Measurements from ENCODE around the gene OBSCN. TPM values are rescaled to one million over a fixed set of nuclear protein-coding genes. Genes with fewer than 3 reads are reported as not detected.

The OBSCN gene
- total RNA-seq, 1 donor from 2014 or later: 17.5 TPM

DNA sequence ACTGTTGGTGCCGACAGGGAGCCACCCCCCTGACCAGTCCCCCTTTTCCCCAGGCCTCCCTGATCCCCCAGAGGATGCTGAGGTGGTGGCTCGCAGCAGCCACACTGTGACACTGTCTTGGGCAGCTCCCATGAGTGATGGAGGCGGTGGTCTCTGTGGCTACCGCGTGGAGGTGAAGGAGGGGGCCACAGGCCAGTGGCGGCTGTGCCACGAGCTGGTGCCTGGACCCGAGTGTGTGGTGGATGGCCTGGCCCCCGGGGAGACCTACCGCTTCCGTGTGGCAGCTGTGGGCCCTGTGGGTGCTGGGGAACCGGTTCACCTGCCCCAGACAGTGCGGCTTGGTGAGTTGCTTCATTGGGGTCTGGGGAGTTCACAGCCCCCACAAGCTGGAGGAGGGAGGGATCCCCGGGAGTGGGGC, 109.6 kb downstream of the OBSCN start:
- DNase-seq (ENCODE audit: low read depth) (no peak), FAIRE-seq (no peak)
- Mint-ChIP-seq H3K4me1 (ENCODE audit: low read depth, unreplicated experiment) (peaks cover 5% of the 10 kb centered on the region), H3K27ac (ENCODE audit: unreplicated experiment) (no peak overlapping the region), H3K36me3 (ENCODE audit: low read depth, unreplicated experiment) (peaks cover 4% of the 10 kb centered on the region), H3K9me3 (ENCODE audit: unreplicated experiment) (peaks cover 5% of the 10 kb centered on the region), H3K4me3 (ENCODE audit: unreplicated experiment) (no peak overlapping the region), H3K27me3 (ENCODE audit: low read depth, unreplicated experiment) (peaks cover 3% of the 10 kb centered on the region)
- Histone ChIP-seq H3K36me3 (ENCODE audit: insufficient read depth, low read length) (no peaks in the 10 kb centered on the region), H3K79me2 (ENCODE audit: insufficient read depth, low read length) (no peaks in the 10 kb centered on the region), H3K27ac (ENCODE audit: low read depth, low read length) (no peak overlapping the region), H2AFZ (ENCODE audit: low read depth, low read length) (no peak overlapping the region), H3K4me1 (ENCODE audit: insufficient read depth, low read length) (no peaks in the 10 kb centered on the region), H4K20me1 (ENCODE audit: insufficient read depth, low read length) (no peaks in the 10 kb centered on the region), H3K4me3 (ENCODE audit: insufficient read depth, low read depth, low read length) (no peak overlapping the region), H3K9me3 (ENCODE audit: insufficient read depth, low read depth, low read length) (peaks cover 8% of the 10 kb centered on the region), H3K9ac (ENCODE audit: low read length) (no peak overlapping the region), H3K27me3 (ENCODE audit: insufficient read depth, low read length) (no peaks in the 10 kb centered on the region), H3K4me2 (ENCODE audit: low read length) (no peak overlapping the region)
- TF ChIP-seq, protein P1, sequence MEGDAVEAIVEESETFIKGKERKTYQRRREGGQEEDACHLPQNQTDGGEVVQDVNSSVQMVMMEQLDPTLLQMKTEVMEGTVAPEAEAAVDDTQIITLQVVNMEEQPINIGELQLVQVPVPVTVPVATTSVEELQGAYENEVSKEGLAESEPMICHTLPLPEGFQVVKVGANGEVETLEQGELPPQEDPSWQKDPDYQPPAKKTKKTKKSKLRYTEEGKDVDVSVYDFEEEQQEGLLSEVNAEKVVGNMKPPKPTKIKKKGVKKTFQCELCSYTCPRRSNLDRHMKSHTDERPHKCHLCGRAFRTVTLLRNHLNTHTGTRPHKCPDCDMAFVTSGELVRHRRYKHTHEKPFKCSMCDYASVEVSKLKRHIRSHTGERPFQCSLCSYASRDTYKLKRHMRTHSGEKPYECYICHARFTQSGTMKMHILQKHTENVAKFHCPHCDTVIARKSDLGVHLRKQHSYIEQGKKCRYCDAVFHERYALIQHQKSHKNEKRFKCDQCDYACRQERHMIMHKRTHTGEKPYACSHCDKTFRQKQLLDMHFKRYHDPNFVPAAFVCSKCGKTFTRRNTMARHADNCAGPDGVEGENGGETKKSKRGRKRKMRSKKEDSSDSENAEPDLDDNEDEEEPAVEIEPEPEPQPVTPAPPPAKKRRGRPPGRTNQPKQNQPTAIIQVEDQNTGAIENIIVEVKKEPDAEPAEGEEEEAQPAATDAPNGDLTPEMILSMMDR (IDR thresholded peaks at IDR 0.05; ENCODE audit: insufficient read depth, low read depth, low read length): no peak
- no peak for TF ChIP-seq EZH2 (IDR thresholded peaks at IDR 0.05; ENCODE audit: insufficient read depth, low read length)

DNA sequence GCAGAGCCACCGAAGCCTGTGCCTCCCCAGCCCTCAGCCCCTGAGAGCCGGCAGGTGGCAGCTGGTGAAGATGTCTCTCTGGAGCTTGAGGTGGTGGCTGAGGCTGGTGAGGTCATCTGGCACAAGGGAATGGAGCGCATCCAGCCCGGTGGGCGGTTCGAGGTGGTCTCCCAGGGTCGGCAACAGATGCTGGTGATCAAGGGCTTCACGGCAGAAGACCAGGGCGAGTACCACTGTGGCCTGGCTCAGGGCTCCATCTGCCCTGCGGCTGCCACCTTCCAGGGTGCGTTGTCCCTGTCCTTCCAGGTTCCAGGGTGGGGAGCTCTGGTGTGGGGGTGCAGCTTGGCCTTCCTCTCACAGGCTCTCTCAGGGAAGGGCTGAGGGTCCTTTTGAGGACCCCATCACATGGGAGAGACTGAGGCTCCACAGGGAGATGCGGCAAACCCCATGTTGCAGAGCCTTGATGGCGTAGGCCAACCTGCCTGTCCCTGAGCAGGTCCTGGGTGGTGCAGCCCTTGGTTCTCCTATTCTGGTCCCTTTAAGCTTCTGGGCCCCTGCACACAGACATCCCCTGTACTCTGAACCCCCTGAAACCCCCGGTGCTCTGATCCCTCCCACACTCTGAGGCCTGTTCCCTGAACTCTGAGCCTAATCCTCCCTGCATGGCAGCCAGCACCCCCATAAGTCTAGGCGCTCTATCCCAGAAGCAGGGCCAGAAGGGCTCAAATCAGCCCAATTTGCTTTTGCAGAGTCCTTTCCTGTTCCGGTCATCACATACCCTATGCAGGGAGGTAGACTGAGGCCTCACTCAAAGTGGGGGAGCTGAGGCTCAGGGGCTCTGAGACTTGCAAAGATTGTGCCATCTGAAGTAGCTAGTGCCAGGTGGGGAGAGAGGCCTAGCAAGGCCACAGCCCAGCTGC, 110.3 kb downstream of the OBSCN start:
- no peak for TF ChIP-seq EZH2 (IDR thresholded peaks at IDR 0.05; ENCODE audit: insufficient read depth, low read length)
- TF ChIP-seq, protein P1 (IDR thresholded peaks at IDR 0.05; ENCODE audit: insufficient read depth, low read depth, low read length): no peak
- DNase-seq (ENCODE audit: low read depth) (no peak), FAIRE-seq (no peak)
- no peak overlapping the region for H3K27ac ChIP-seq (ENCODE audit: low read depth, low read length)
- no peaks in the 10 kb centered on the region for H4K20me1 ChIP-seq (ENCODE audit: insufficient read depth, low read length)
- H3K4me3 Mint-ChIP-seq (ENCODE audit: unreplicated experiment): no peak overlapping the region
- no peaks in the 10 kb centered on the region for H3K79me2 ChIP-seq (ENCODE audit: insufficient read depth, low read length)
- H3K4me1 ChIP-seq (ENCODE audit: insufficient read depth, low read length): no peaks in the 10 kb centered on the region
- peaks cover 7% of the 10 kb centered on the region for H3K9me3 ChIP-seq (ENCODE audit: insufficient read depth, low read depth, low read length)
- H3K9ac ChIP-seq (ENCODE audit: low read length): no peak overlapping the region
- no peaks in the 10 kb centered on the region for H3K27me3 ChIP-seq (ENCODE audit: insufficient read depth, low read length)
- H3K36me3 Mint-ChIP-seq (ENCODE audit: low read depth, unreplicated experiment): peaks cover under 1% of the 10 kb centered on the region
- no peaks in the 10 kb centered on the region for H3K27me3 Mint-ChIP-seq (ENCODE audit: low read depth, unreplicated experiment)
- H3K36me3 ChIP-seq (ENCODE audit: insufficient read depth, low read length): no peaks in the 10 kb centered on the region
- peaks cover 1% of the 10 kb centered on the region for H3K9me3 Mint-ChIP-seq (ENCODE audit: unreplicated experiment)
- no peak overlapping the region for H3K4me2 ChIP-seq (ENCODE audit: low read length)
- H3K4me3 ChIP-seq (ENCODE audit: insufficient read depth, low read depth, low read length): no peak overlapping the region
- no peak overlapping the region for H2AFZ ChIP-seq (ENCODE audit: low read depth, low read length)
- H3K4me1 Mint-ChIP-seq (ENCODE audit: low read depth, unreplicated experiment): peaks cover 5% of the 10 kb centered on the region
- peak overlapping the region; percentile 30 for H3K27ac Mint-ChIP-seq (ENCODE audit: unreplicated experiment)

DNA sequence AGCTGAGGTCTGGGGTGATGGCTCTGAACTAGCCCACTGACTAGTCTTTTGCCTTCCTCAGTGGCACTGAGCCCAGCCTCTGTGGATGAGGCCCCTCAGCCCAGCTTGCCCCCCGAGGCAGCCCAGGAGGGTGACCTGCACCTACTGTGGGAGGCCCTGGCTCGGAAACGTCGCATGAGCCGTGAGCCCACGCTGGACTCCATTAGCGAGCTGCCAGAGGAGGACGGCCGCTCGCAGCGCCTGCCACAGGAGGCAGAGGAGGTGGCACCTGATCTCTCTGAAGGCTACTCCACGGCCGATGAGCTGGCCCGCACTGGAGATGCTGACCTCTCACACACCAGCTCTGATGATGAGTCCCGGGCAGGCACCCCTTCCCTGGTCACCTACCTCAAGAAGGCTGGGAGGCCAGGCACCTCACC, 111.0 kb downstream of the OBSCN start:
- H3K27me3 ChIP-seq (ENCODE audit: insufficient read depth, low read length): no peaks in the 10 kb centered on the region
- no peaks in the 10 kb centered on the region for H3K9me3 Mint-ChIP-seq (ENCODE audit: unreplicated experiment)

More for the DNA sequence above, 111.0 kb downstream of the OBSCN start:
- Histone ChIP-seq H3K9ac (ENCODE audit: low read length) (no peak overlapping the region), H3K4me3 (ENCODE audit: insufficient read depth, low read depth, low read length) (no peak overlapping the region), H3K27ac (ENCODE audit: low read depth, low read length) (no peak overlapping the region), H4K20me1 (ENCODE audit: insufficient read depth, low read length) (no peaks in the 10 kb centered on the region), H3K36me3 (ENCODE audit: insufficient read depth, low read length) (no peaks in the 10 kb centered on the region), H3K4me1 (ENCODE audit: insufficient read depth, low read length) (no peaks in the 10 kb centered on the region), H2AFZ (ENCODE audit: low read depth, low read length) (no peak overlapping the region), H3K4me2 (ENCODE audit: low read length) (no peak overlapping the region), H3K9me3 (ENCODE audit: insufficient read depth, low read depth, low read length) (peaks cover 7% of the 10 kb centered on the region), H3K79me2 (ENCODE audit: insufficient read depth, low read length) (no peaks in the 10 kb centered on the region)
- Mint-ChIP-seq H3K36me3 (ENCODE audit: low read depth, unreplicated experiment) (peaks cover 5% of the 10 kb centered on the region), H3K27ac (ENCODE audit: unreplicated experiment) (no peak overlapping the region), H3K4me1 (ENCODE audit: low read depth, unreplicated experiment) (peaks cover 5% of the 10 kb centered on the region), H3K27me3 (ENCODE audit: low read depth, unreplicated experiment) (no peaks in the 10 kb centered on the region), H3K4me3 (ENCODE audit: unreplicated experiment) (no peak overlapping the region)
- FAIRE-seq (no peak), DNase-seq (ENCODE audit: low read depth) (no peak)
- no peak for TF ChIP-seq EZH2 (IDR thresholded peaks at IDR 0.05; ENCODE audit: insufficient read depth, low read length)
- TF ChIP-seq, protein P1 (IDR thresholded peaks at IDR 0.05; ENCODE audit: insufficient read depth, low read depth, low read length): no peak
